ENCODE measurements around the gene CEP72.

Gene CEP72

DNA sequence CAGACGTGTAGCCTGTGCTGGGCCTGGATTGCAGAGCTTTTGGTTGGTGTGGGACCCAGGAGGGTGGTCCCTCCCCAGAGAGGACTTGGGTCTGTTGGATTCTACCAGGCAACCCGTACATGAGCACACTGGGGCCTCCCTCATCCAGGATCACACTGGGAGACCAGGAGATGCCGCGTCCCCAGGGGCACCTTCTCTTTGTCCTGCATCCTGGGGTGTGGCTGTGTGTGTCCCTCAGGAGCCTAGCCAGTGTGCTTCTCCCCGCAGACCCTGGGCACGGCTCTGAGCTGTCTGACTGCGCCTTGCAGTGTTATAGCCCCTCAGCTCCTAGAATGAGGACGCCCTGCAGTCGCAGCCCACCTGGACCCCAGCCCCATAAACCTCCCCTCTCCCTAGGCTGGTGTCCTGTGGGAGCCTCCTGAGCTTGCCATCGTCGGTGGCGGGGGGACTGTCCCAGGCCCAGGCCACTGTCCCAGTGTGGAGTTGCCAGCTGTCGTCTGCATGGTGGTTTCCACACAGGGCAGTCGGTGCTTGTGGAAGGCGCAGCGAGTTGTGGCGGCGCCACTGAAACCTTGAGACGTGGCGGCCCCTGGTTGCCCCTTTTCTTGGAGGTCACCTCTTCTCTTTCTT is 27.6 kb downstream of the CEP72 start:
- DNase-seq, result no peak

DNA sequence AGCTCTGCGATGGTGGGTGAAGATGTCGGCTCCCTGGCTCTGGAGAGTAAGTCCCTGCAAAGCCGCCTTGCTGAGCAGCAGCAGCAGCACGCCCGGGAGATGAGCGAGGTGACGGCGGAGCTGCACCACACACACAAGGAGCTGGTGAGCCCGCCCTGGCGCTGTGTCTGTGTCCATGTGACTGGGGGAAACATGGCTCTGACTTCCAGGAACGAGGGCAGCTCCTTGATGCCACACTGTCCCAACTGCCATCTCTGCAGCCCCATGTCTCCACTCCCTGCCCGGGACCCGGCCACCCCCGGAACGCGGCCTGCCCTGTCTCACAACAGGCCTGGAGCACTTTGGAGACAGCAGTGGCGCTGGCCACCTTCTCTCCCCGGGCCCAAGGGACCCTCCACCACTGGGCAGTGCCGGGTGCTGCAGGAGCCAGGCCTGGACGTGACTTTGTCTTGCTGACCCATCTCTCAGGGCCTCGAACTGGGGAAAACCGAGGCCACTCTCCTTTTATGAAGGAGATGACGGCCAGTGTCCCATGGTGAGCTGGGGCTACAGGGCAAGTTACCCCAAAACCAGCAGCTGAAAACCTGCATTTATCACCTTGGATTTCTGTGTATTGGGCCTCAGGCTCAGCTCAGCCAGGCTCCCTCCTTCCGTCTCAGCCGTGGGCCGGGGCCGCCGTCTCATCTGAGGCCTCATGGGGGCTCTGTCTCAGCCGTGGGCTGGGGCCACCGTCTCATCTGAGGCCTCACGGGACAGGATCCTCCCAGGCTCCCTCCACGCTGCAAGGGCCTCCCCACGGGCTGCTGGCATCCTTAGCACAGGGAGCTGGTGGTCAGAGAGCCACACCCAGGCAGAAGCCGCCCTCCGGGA is 28.6 kb downstream of the CEP72 start:
- DNase-seq, result no peak

DNA sequence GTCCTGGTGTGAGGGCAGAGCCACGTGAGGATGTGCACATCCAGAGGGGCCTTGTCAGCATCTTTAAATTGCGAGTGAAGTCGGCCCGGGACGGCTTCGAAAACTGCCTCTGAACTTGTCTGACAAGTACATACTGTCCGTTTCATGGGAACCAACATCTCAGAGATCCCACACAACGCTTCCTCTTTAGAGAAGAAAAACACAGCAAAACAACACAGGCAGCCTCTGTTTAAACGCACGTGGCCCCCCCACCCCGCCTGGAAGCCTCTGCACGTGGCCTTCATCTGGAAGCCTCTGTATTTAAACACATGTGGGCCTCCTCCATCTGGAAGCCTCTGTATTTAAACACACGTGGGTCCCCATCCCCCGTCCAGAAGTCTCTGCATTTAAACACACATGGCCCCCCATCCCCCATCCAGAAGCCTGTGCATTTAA is 29.2 kb downstream of the CEP72 start:
- no peak for DNase-seq

DNA sequence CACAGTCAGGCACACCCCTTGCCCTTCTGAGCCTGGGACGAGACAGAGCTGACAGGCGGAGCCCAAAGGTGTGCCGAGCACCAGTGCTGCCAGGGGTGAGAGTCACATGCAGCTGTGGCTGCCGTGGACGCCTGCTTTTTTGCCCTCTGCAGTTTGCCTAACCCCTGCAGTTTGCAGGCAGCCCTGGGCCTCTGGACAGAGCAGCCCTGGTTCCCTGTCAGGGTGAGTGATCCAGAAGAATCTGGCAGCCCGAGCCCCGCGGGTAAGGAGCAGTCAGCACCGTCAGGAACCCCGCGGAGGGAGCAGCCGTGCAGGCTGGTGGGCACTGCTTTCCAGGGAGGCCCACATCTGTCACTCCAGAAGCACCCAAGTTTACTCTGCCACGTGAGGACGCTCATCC is 30.3 kb downstream of the CEP72 start:
- DNase-seq, result no peak

DNA sequence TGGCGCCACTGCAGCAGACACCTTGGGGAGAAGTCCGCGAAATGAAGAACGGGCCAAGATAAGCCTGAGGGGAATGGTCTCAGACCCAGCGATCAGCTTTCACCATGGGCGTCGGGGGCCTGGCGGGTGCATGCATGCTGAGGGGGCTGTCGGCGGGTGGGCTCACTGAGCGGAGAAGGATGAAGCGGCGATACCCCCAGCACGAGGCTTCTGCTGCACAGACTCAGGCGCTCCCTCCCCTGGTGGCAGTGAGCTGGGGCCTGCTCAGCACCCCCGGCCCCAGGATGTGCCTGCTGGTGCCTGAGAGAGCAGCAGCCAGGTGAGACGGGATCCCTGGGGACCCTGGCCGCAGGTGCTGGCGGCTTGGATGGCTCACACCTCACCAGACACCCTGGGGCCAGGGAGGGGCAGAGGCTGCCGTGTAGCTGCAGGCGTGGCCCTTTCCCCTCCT is 31.2 kb downstream of the CEP72 start:
- DNase-seq, result no peak

DNA sequence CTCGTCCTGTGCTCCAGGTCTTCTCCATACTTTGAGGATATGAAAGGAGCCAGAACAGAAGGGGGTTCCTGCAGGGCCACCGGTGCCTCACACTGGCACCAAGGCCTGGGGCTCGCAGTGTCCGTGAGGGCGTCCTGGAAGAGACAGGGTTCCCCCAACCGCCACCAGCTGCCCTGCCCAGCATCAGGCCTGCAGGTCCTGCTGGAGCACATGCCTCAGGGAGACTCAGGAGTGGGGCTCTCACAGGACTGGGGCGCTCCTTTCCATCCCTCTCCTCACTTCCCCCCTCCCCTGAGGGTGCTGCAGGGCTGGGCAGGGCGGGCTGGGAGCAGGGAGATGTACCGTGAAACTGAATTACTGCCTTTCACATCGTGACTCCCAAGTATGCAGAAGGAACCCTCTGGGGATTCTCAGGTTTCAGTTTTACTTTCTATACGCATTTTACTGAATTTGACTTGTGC is 31.7 kb downstream of the CEP72 start:
- no peak for DNase-seq

DNA sequence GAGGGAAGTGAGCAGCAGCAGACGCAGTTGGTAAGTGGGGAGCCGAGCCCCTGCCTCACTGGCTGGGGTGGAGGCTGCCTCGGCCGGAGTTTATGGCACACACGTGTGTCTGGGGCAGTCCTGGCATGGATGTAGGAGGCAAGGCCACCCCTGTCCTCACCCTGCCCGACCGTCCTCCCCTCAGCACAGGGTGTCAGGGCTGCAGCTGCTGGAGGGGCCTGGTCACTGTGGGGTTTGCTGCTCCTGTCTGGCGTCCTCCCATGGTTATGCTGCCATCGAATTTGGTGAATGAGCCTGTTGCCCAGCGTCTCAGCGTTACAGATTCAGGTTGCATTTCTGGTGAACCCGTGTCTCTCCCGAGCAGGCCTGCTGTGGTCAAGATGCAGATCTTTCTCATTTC is 32.4 kb downstream of the CEP72 start:
- no peak for DNase-seq

DNA sequence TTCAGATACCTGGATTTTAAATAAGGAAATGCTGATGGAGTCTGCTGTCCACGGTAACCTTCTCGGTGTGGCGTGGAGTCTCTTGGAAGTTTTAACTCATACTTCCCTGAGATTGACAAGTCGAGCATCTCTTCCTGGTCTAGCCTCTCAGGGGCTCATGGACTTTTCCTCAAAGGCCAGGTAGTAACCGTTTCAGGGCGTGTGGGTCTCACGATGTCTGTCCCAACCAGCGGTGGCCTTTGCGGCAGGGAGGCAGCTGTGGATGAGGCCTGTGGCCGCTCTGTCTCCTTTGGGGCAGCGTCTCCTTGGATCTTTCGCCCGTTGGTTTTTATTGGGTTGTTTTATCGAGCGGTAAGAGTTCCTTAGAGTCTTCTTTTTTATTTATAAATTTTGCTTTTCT is 32.8 kb downstream of the CEP72 start:
- DNase-seq, result no peak

DNA sequence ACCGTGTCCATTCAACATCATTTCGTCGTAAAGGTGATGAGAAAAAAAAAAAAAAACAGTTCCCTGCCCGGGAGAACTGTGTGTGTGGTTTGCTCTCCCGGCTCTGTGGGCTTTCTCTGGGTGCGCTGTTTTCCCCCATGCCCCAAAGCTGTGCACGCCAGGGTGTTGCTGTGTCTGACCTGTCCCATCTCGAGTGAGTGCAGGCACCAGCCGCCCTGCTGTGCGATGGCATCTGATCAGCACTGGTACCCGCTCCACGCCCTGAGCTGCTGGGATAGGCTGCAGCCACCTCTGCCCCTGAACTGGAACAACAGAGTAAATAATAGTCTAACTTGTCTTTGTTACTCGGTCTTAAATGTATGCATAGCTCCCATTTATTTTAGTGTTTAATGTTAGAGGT is 33.3 kb downstream of the CEP72 start:
- no peak for DNase-seq

DNA sequence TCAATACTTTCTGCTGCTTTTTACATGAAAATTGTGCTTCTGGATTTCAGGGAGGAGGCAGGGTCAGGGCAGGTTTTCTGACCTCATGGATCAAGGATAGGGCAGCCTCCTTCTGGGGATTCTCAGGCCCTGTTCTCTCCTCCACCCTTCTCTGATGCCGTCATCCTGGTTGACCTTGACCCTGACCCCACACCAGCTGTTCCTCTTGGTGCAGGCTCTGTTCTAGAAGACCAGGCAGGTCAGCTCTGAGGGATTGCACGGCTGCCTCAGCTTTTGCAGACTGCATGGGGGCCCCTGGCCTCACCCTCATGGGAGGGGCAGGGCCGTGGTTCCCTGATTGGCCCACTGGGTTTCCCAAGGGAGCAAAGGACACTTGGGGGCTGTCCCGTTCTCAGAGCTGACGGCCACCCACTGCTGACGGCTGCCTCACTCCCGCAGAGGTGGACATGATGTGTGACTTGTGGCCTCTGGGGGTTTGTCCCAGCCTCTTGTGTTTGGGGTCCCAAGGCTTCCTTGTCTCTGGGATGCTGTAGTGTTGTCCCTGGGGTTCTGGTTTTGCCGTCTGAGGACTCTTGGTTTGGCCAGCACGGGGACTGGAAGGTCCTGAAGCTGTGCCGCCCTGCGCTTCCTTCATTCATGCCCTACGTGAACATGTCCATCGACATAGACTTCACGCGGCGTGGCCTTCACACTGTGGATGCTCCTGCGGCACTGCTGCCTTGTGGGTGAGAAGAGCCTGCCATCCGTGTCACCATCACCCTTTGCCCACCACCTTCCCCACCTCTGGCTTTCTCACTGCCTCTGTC is 34.5 kb downstream of the CEP72 start:
- DNase-seq, result no peak

DNA sequence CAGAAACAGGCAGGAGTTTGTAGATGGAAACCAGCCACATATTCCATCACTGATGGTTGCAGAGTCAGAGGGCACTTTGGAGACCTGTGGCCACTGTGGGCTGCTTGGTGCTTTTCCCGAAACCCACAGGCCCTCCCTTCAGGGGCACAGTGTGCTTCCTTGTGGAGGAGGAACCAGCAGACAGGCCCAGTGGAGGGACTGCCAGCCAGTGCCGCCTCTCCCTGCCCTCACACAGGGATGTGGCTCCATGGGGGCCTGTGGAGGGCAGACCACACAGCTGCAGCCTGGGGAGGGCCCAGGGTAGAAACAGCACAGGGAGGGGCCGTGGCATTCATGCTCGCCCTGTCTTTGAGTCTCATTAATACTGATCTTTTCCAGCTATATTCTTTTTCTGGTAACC is 35.2 kb downstream of the CEP72 start:
- no peak for DNase-seq

DNA sequence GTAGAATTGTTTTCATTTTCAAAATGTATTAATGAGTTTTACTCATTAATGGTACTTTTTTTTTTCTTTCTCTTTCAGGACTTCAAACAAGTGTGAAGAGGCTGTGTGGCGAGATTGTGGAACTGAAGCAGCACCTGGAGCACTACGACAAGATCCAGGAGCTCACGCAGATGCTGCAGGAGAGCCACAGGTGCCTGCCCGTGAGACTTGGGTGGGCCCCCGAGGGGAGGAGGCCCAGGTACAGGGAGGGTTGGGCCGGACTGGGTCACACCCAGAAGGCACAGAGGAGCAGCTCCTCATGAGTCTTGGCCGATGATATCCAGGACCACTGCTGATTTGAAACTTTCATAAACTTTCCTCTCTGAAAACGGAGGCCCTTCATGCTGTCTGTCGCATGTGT is 35.6 kb downstream of the CEP72 start:
- no peak for DNase-seq

DNA sequence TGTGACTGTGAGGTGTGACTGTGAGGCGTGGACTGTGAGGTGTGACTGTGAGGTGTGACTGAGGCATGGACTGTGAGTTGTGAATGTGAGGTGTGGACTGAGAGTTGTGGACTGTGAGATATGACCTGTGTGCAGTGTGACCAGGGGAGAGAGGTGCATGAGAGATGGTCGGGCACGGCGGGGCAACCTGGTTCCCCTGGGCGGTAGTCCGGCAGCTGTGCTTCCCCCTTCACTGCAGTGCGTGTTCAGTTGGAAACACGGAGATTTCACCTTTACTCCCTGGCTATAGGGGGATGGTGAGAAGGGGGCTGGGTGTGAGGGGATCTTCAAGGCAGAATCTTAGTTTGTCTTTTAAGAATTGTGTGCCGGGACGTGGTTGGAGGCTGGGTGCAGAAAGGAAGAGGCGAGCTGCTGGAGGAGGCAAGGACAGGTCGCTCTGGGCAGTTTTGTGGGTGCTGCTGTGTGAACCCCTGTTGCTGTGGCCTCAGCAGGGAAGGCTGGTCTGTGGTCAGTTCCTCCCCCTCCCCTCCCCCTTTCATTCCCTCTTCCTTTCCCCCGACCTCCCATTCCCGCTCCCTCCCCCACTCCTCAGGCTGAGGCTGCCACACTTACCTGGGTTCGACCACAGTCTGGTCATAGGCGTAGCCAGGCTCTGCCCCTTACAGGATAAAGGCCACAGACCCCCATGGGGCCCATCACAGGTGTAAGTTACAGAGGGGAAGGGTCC is 39.3 kb downstream of the CEP72 start:
- no peak for DNase-seq

DNA sequence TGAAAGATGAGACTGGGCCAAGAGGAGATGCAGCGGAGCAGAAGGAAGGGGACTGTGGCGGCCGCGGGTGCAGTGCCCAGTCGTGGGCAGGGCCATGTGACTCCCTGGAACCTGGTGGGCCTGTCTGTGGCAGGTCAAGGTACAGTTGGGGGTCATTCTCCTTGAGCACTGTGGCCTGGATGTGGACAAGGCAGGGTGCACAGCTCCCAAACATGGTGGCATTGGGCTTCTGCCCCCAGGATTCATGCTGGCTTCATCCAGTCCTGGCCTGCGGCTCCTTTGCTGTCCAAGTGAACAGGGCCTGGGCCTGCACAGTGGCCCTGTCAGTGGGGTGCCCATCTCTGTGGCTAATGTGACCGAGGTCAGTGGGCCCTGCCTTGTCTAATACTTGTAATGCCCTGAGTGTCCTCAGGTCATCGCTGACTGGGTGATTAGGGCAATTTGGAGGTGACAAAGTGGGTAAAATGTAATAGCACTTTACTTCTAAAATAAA is 39.9 kb downstream of the CEP72 start:
- no peak for DNase-seq

DNA sequence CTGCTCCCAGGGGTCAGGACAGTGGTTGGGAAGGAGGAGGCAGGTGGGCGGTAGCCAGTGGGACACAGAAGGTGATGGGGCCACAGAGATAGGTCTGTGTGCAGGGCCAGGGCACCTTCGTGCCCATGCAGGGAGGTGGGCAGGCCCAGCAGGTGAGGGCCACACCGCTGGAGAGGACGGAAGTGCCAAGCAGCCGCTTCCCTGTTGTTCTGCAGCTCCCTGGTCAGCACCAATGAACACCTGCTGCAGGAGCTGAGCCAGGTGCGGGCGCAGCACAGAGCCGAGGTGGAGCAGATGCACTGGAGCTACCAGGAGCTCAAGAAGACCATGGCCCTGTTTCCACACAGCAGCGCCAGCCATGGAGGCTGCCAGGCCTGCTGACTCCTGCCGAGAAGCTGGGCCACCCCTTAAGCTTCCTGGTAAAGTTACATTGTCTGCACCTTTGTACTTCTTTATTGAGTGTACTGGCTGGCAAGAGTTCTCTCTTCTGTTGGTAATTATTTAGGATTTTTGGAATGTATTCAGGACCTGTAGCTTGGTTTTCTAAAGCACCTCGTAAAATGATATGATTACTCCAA is 40.7 kb downstream of the CEP72 start:
- DNase-seq, result no peak

DNA sequence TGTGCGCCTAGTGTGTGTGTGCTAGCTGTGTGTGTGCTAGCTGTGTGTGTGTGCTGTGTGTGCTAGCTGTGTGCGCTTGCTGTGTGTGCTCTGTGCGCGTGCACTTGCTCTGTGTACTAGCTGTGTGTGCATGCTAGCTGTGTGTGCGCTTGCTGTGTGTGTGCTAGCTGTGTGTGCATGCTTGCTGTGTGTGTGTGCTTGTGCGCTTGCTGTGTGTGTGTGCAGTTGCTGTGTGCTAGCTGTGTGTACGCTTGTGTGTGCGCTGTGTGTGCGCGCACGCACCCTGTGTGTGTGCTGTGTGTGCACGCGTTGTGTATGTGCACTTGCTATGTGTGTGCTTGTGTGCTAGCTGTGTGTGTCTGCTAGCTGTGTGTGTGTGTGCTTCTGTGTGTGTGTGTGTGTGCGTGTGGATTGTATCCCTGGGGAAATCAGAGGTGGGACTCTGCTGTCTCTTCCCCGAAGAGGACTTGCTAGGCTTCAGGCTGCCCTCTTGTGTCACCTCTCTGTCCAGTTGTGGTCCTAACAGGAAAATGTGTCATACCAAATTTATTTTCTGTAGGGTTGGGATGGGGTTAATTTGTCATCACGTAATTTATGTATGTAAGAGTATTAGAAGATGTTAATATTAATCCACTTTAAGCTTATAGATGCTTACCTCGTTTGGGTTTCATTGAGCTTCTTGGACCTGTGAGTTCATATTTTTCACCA is 42.1 kb downstream of the CEP72 start:
- DNase-seq, result no peak

DNA sequence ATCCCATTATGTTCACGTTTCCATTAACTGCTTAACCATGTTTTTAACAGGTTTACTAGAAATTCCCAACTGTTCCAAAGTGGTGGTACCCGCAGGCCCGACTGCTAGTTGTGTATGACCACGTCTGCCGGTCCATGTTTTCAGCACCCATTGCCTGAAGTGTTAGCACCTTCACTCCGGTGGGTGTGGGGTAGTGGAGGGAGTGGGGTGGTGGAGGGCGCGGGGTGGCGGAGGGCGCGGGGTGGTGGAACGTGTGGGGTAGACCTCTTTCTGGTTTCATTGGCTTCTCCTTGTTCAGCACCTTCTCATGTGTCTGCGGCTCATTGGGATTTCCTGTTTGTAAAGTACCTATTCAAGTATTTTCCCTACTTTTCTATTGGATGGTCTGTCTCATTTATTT is 43.3 kb downstream of the CEP72 start:
- no peak for DNase-seq

DNA sequence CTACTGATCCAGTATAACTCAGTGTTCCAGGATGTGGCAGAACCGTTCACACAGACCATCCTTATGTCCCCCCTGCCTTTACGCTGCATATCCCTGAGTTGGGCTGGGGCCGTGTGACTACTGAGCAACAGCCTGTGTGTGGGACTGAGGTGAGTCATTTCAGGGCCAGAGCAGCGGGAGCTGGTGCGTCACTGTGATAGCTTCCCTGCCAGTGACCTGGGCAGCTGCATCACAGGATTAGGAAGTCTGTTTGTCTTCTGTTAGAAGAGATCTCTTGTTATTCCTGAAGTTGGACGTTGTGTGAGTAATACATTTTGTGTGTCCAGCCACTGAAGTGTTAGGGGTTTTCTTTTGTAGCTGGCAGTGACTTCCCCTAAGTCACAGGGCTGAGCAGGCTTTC is 45.4 kb downstream of the CEP72 start:
- DNase-seq, result peak; percentile 42

DNA sequence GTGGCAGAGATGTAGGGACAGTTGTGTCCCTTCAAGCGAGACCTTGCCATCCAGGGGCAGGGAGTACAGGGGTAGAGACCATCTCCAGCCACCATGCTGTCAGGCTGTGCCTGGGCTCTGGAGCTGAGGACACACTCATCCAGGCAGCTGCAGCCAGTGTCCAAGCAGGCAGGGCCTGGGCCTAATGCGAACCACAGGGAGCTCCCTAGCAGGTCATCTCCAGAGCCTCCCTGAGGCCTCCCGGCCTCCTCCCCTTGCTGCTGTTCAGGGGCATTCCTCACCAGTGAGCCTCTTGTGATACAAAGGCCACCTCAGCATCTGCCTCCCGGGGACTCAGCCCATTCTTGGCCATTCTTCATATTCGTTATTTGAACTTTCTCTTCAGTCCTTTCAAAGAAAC is 46.0 kb downstream of the CEP72 start:
- peak; percentile 12 for DNase-seq

DNA sequence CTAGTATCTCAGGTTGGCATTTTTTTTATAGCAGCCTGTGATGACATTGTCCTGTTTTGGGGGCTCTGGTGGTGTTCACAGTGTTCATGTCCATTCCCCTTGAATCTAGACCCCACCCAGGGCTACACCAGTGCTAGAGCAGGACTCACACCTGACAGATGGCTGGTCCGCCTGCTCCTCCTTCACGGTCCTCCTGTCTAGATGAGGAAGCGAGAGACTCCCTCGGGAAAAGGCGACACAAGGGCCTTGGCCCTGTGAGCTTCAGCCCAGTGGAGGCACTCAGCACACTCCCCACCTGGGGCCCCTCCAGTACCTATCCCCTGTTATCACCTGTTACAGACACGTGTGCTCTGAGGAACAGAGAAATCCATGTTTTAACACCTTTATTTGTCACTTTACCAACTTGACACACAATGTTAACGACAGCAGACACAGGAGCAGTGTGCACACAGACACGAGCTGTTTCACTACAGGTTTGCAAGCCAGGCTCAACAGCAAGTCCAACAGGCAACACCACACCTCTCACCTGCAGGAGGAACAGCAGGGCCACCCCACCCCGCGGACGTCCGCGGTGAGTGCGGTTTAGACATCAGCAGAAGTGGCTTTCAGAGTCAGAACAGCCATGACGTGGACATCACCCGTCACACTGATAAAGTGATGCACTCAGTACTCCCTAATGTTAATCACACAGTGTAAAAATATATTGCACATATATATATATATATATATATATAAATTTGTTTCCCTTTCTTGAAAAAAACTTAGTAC is 47.5 kb downstream of the CEP72 start:
- no peak for DNase-seq

Data from T1000 (cell line).